Caco-2 (cell line): ENCODE measurements around the gene KCNH5. TPM values are rescaled to one million over a fixed set of nuclear protein-coding genes. Genes with fewer than 3 reads are reported as not detected.

Experiments
- BruUV-seq: library from RNA; stranded (reverse); fragments of 400-500 nt; replicated peaks from 2 replicates; lab custom pipeline; 2021; lab: Mats Ljungman, UMichigan
- CTCF ChIA-PET: fragments of 300-600 bp; sonication (Branson Sonifier 250); formaldehyde crosslinking; loops from one replicate; lab custom pipeline; 2022; ENCODE audit warnings: antibody characterized with exemption; lab: Charles Lee
- POLR2A ChIA-PET: fragments of 300-600 bp; sonication (Branson Sonifier 250); formaldehyde crosslinking; loops from one replicate; lab custom pipeline; 2022; ENCODE audit warnings: antibody characterized with exemption; lab: Charles Lee
- DNase-seq, 2 experiments: peaks; one replicate each; pipeline versions ENCODE4 v3.0.0 to v3.0.0-alpha.2; 2020 to 2022
- H3K27me3 ChIP-seq: replicated peaks from 2 replicates; pipeline ENCODE4 v1.6.0; 2011; ENCODE audit warnings: low read length; ENCODE audit not compliant: control insufficient read depth, insufficient read depth
- H3K36me3 ChIP-seq: 2 replicates; pipeline ENCODE4 v1.5.1; 2011; ENCODE audit warnings: low read length; ENCODE audit not compliant: control insufficient read depth, insufficient read depth
- H3K4me1 ChIP-seq: fragments of 250-450 bp; sonication (Bioruptor Pico); 2 replicates; pipeline ENCODE4 v1.5.1; 2020; ENCODE audit warnings: mild to moderate bottlenecking
- H3K4me3 ChIP-seq: 2 replicates; pipeline ENCODE4 v1.5.1; 2011; ENCODE audit warnings: low read depth, mild to moderate bottlenecking, control low read depth, low read length
- H3K9me3 ChIP-seq: fragments of 250-450 bp; sonication (Bioruptor Pico); 2 replicates; pipeline ENCODE4 v1.5.1; 2020; ENCODE audit warnings: mild to moderate bottlenecking, moderate library complexity
- H3K27ac Mint-ChIP-seq: one replicate; pipeline ENCODE4 v1.8.0; 2022; ENCODE audit warnings: mixed read lengths; ENCODE audit not compliant: unreplicated experiment
- H3K27me3 Mint-ChIP-seq: one replicate; pipeline ENCODE4 v1.8.0; 2022; ENCODE audit warnings: mixed read lengths; ENCODE audit not compliant: insufficient read depth, unreplicated experiment
- H3K36me3 Mint-ChIP-seq: one replicate; pipeline ENCODE4 v1.8.0; 2022; ENCODE audit warnings: mild to moderate bottlenecking, mixed read lengths; ENCODE audit not compliant: insufficient read depth, unreplicated experiment
- H3K4me1 Mint-ChIP-seq: one replicate; pipeline ENCODE4 v1.8.0; 2022; ENCODE audit warnings: low read depth, mixed read lengths; ENCODE audit not compliant: unreplicated experiment
- H3K4me3 Mint-ChIP-seq: one replicate; pipeline ENCODE4 v1.8.0; 2022; ENCODE audit warnings: mild to moderate bottlenecking, moderate library complexity, mixed read lengths; ENCODE audit not compliant: unreplicated experiment
- H3K9me3 Mint-ChIP-seq: one replicate; pipeline ENCODE4 v1.8.0; 2022; ENCODE audit warnings: mixed read lengths; ENCODE audit not compliant: unreplicated experiment
- CTCF ChIP-seq, 2 experiments: fragments of 200-600 bp in 1 of 2; IDR thresholded peaks; 1 replicate in 1 of 2; 2 replicates in 1 of 2; pipeline versions ENCODE4 v1.5.1 to v1.8.0; 2011 to 2022; ENCODE audit warnings: antibody characterized with exemption in 1 of 2, control low read depth in 1 of 2, inconsistent platforms in 1 of 2, low read depth in 1 of 2, low read length in 1 of 2, mild to moderate bottlenecking in 1 of 2, moderate library complexity in 1 of 2; ENCODE audit not compliant: insufficient read depth in 1 of 2, severe bottlenecking in 1 of 2, unreplicated experiment in 1 of 2
- intact Hi-C: fragments of 100-400 bp; cut with micrococcal nuclease; formaldehyde crosslinking; loops from one replicate; pipeline ENCODE4 v1.10.0; 2022; ENCODE audit not compliant: unreplicated experiment
- total RNA-seq: library from RNA; stranded (reverse); gene quantifications from 2 replicates; pipeline ENCODE4 v1.2.3, GENCODE V29; 2022

Gene KCNH5
- total RNA-seq, 1 experiment from 2014 or later, result not detected

GRCh38 chr14:62824086-62824485, 221.2 kb downstream of the KCNH5 start:
- H3K27ac Mint-ChIP-seq, result no peak overlapping the region
- CTCF ChIA-PET, result no interaction called here
- H3K27me3 Mint-ChIP-seq, result no peaks in the 10 kb centered on the region
- H3K9me3 ChIP-seq, result peaks cover 2% of the 10 kb centered on the region
- no TSS peak for BruUV-seq
- no peaks in the 10 kb centered on the region for H3K36me3 Mint-ChIP-seq
- no peaks in the 10 kb centered on the region for H3K27me3 ChIP-seq
- no peak overlapping the region for H3K4me3 ChIP-seq
- TF ChIP-seq CTCF (IDR thresholded peaks at IDR 0.05; ENCODE audit: insufficient read depth in 1 of 2, low read depth in 1 of 2, low read length in 1 of 2, severe bottlenecking in 1 of 2, unreplicated experiment in 1 of 2), result no peak
- no peaks in the 10 kb centered on the region for H3K4me1 Mint-ChIP-seq
- H3K9me3 Mint-ChIP-seq, result peaks cover 10% of the 10 kb centered on the region
- no peaks in the 10 kb centered on the region for H3K4me1 ChIP-seq
- intact Hi-C loops, result no loop called here
- no peaks in the 10 kb centered on the region for H3K36me3 ChIP-seq
- H3K4me3 Mint-ChIP-seq, result no peak overlapping the region
- DNase-seq, result no peak
- POLR2A ChIA-PET, result no interaction called here

DNA sequence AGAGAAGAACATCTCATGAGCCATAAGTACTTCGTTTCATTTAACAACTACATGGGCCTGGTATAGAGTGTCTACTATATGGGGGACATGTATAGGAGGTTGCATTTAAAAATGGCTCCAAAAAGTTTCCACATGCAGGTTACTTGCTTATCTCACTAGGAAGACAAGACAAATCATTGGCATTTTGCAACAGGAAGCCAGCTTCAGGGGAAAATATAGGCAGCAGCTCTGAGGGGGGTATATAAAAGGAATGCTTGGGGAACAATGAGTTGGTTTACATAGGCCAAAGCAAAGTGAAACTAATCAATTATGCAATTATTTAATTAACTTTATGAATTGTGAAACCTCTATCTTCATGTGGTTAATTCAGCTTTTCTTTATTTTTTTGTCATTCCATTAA, 225.3 kb downstream of the KCNH5 start:
- POLR2A ChIA-PET, result no interaction called here
- H3K4me3 ChIP-seq, result no peak overlapping the region
- no TSS peak for BruUV-seq

DNA sequence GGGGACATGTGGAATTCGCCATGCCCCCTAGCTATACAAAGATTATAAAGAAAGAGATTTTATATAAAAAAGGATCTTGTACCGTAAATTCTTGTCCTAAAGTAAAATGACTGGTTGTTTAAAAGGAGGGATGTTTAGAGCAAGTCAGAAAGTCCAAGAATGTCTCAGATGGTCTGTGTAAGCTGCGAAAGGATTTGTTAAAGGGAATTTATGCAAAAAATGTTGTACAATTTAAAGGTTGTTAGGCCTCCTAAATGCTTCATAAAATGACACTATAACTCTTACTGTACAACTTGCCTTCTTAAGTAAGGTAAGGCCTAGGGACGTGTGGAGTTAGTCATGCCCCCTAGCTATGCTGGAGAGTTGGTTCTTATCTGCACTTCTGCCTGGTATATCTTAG, 237.6 kb downstream of the KCNH5 start:
- Mint-ChIP-seq H3K4me1 (no peaks in the 10 kb centered on the region), H3K27me3 (no peaks in the 10 kb centered on the region), H3K36me3 (no peaks in the 10 kb centered on the region), H3K4me3 (no peak overlapping the region), H3K9me3 (peaks cover 16% of the 10 kb centered on the region), H3K27ac (no peak overlapping the region)
- CTCF ChIA-PET, result no interaction called here
- Histone ChIP-seq H3K4me1 (no peaks in the 10 kb centered on the region), H3K27me3 (no peaks in the 10 kb centered on the region), H3K9me3 (no peaks in the 10 kb centered on the region; the same call in 1 of the 2 replicates), H3K36me3 (no peaks in the 10 kb centered on the region), H3K4me3 (no peak overlapping the region)
- no peak for TF ChIP-seq CTCF (IDR thresholded peaks at IDR 0.05; ENCODE audit: insufficient read depth in 1 of 2, low read depth in 1 of 2, low read length in 1 of 2, severe bottlenecking in 1 of 2, unreplicated experiment in 1 of 2)
- DNase-seq, result no peak
- intact Hi-C loops, result no loop called here
- POLR2A ChIA-PET, result no interaction called here
- no TSS peak for BruUV-seq

More for the DNA sequence above, 225.3 kb downstream of the KCNH5 start:
- no peak overlapping the region for H3K27ac Mint-ChIP-seq
- CTCF ChIA-PET, result no interaction called here
- intact Hi-C loops, result no loop called here
- DNase-seq, result no peak
- Histone ChIP-seq H3K36me3 (no peaks in the 10 kb centered on the region), H3K27me3 (no peaks in the 10 kb centered on the region), H3K9me3 (no peaks in the 10 kb centered on the region), H3K4me1 (no peaks in the 10 kb centered on the region)
- no peaks in the 10 kb centered on the region for H3K27me3 Mint-ChIP-seq
- H3K4me3 Mint-ChIP-seq, result no peak overlapping the region
- H3K36me3 Mint-ChIP-seq, result no peaks in the 10 kb centered on the region
- H3K9me3 Mint-ChIP-seq, result peaks cover 14% of the 10 kb centered on the region
- H3K4me1 Mint-ChIP-seq, result no peaks in the 10 kb centered on the region
- no peak for TF ChIP-seq CTCF (IDR thresholded peaks at IDR 0.05; ENCODE audit: insufficient read depth in 1 of 2, low read depth in 1 of 2, low read length in 1 of 2, severe bottlenecking in 1 of 2, unreplicated experiment in 1 of 2)
